ENCODE data around the gene COA8.

DNA sequence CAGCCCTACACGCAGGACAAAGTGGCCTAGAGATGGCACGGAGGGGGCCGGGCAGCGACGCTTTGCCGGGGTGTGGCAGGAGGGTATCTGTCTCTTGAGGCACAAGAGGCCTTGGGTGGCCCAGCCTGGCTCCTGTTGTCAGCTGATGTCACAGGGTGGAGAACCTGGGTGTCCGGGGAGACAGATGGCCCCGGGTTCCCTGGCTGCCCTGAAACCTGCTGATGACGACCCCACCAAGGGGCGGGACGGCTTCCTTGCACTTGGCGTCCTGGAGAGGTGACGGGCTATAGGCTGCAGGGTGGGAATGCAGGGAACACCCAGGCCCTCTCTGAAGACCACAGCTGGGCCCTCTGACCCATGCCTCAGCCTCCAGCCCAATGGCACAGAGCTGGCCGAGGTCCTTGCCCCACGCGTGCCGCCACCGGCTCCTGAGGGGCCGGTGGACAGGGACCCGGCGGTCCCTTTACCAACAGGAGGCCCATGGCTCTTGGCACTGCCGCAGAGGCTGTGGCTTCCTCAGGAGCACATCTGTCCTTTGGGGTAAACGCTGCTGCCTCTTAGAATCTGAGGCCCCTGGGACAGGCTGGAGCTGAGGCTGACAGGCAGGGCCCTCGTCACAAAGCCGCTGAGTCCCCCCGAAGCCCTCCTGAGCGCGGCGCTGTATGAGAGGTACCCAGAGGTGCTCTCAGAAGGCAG lies 17.4 kb upstream of the COA8 start:
- no peak for TF ChIP-seq POLR2AphosphoS5 (IDR thresholded peaks at IDR 0.05; ENCODE audit: low read depth, low read length)
- no peak for TF ChIP-seq POLR2A (IDR thresholded peaks at IDR 0.05; ENCODE audit: low read depth, low read length)
- no peak for TF ChIP-seq TAF1 (IDR thresholded peaks at IDR 0.05; ENCODE audit: borderline replicate concordance, low read depth, low read length)
